ENCODE data around the gene RAB40B.
A peak's percentile ranks its signal among the peaks of the same experiment; 100 is the strongest.

Gene RAB40B

GRCh38 chr17:82716203-82717010, 17.9 kb upstream of the RAB40B start, which contains the start of gene FN3KRP:
Gene FN3KRP (plus strand): TSS chr17:82716706. CDS start chr17:82716756, 50 bp downstream.
- peak; percentile 79 for DNase-seq (ENCODE audit: low read depth)

- DNase-seq (ENCODE audit: low read depth) = no peak
These were observed 14.7 kb upstream of the RAB40B start for GRCh38 chr17:82713071-82713723.

GRCh38 chr17:82710499-82711232, 12.2 kb upstream of the RAB40B start:
- no peak for DNase-seq (ENCODE audit: low read depth)

DNA sequence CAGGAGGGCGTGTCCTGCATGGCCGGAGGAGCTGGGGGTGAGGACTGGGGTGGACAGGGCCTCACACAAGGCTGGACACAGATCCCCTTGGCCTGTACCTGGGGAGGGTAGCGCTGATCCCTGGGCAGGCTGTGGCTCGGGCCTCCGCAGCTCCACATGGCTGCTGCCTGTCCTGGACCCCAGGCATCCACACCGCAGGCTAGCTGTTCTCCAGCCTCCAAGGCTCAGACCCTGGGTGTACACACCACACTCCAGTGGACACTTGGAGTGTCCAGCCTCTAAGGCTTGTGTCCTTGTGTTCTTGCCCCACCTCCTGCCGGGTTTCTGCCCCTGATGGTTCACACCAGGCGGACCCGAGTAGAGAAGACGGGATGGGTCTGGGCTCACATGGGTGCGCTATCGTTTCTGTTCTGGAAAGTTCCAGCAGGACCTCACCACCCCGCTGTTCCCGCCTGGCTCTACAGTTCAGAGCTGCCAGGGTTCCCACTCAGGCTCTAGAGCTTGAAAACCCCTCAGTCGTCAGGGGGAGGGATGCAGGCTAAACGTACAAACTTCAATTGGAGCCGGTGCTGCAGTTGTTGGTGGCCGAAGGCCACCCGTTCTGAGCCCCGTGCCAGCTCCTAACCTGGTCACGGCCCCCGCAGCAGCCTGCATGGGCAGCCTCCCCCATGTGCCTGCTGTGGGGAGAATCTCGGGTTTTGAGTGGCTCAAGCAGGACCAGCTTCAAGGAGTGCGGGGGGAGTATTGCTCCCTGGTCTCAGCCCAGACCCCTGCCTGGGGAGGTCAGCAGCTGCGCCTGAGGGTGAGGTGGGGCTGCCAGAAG, 11.4 kb upstream of the RAB40B start:
- no peak for DNase-seq (ENCODE audit: low read depth)

DNA sequence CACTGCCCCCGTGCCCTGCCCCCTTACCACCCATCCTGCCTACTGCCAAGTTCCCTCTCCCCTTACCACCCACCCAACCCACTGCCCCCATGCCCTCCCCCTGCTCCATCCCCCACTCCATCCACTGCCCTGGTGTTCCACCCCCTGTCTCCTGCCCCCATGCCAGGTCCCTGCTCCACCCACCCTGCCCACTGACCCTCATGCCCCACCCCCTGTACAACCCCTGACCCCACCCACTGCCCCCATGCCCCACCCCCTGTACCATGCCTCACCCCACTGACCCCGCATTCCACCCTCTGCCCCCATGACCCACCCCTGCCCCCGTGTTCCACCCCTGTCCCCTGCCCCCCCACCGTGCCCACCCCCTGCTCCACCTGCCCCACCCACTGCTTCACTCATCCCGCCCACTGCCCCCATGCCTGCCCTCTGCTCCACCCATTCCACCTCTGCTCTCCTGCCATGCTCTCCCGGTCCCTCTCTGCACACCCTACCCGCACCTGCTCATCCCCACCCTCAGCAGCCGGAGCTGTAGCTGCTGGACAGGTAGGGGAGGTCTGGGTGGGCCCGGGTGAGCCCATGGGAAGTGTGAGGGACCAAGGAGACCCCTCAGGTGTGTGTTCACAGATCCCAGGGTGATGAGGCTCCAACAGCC, 10.7 kb upstream of the RAB40B start:
- DNase-seq (ENCODE audit: low read depth) = no peak

- no peak for DNase-seq (ENCODE audit: low read depth)
These were observed 7.3 kb upstream of the RAB40B start for GRCh38 chr17:82705756-82706155.

DNA sequence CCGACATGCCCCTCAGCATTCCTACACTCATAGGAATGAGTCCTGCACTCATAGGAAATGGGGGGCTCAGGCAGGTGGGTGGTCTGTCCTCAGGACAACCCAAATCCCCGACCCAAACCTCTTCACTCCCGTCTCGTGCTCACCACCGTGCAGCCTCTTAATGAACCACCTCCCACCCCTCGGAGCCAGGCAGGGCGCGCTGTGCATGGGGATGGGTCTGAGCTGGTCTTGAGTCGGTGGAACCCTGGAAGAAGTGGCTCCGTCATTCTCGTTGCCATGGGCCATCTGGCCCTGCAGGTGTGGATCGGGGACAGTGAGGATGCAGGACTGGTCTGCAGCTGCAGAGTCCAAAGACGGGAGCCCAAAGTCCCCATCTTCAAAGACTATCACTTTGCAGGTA, 6.4 kb upstream of the RAB40B start:
- no peak for DNase-seq (ENCODE audit: low read depth)

GRCh38 chr17:82703935-82704865, 5.7 kb upstream of the RAB40B start:
- no peak for DNase-seq (ENCODE audit: low read depth)

- no peak for DNase-seq (ENCODE audit: low read depth)
These were observed 4.7 kb upstream of the RAB40B start for GRCh38 chr17:82703036-82703745.

DNA sequence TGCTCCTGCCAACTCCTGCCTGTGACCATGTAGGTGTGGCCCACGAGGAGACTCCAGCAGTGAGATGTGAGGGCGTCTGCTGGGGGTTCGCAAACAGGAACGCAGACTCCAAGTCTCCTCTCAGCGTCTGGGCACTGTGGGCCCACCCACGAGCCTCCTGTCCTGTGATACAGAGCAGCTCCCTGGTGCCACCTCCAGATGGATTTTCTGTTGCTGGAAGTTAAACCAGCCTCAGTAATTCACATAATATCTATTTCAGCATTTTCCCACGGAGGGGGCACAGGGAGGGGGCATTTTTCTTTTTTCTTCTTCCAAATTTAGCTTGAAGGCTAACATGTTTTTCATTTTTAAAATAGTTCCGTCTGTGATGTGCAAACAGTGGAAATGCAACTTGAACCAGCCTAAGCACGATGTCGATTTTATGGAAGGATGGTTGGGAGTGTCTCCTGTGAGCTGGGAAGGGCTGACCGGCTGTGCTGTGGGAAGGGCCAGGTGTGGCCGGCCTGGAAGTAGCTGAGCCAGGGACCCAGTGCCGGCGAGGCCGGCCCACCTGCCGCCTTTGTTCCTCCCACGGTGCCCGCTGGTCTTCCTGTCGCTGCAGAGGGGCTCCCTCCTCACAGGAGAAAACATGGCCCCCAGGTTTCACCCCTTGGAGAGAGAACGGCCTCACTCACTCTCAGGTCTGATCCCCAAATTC, 3.9 kb upstream of the RAB40B start:
- DNase-seq (ENCODE audit: low read depth) = no peak

- no peak for DNase-seq (ENCODE audit: low read depth)
These were observed 1.1 kb upstream of the RAB40B start for GRCh38 chr17:82699551-82699950.

DNA sequence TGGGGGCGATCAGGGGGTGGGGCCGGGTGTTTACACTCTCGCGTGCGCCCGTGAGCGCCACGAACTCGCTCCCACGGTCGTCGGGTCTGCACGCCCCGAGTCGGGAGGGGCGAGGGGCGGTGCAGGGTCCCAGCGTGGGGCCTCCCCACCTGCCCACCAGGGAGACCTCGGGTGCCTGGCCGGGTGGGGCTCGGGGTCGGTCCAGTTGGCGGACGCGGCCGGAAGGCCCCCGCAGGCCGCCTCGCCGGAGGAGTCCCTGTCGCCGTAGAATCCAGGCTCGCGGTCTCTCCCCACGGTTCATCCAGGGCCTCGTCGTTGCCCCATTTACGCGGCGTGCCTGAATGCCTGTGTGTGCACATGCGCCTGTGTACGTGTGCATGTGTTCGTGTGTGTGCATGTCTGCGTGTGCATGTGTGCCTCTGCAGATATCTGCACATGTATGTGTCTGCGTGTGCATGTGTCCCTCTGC, 510 bp upstream of the RAB40B start:
- no peak for DNase-seq (ENCODE audit: low read depth)

DNA sequence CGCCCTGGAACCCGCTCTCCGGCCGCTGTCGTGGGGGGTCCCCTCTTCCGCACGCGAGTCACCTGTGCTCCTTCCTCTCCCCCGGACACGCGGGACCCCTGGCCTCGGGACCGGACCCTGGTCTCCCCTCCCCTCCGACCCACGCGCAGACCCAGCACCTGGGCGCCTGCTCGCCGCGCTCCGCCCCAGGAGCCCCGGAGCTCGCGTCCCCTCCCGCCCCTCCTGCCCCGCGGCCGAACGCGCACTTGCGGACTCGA, 762 bp downstream of the RAB40B start:
- DNase-seq (ENCODE audit: low read depth) = no peak

- DNase-seq (ENCODE audit: low read depth) = no peak
These were observed 1.3 kb downstream of the RAB40B start for GRCh38 chr17:82696916-82697807.

- DNase-seq (ENCODE audit: low read depth) = no peak
These were observed 2.2 kb downstream of the RAB40B start for GRCh38 chr17:82696259-82696658.

- no peak for DNase-seq (ENCODE audit: low read depth)
These were observed 3.9 kb downstream of the RAB40B start for GRCh38 chr17:82694647-82695046.

DNA sequence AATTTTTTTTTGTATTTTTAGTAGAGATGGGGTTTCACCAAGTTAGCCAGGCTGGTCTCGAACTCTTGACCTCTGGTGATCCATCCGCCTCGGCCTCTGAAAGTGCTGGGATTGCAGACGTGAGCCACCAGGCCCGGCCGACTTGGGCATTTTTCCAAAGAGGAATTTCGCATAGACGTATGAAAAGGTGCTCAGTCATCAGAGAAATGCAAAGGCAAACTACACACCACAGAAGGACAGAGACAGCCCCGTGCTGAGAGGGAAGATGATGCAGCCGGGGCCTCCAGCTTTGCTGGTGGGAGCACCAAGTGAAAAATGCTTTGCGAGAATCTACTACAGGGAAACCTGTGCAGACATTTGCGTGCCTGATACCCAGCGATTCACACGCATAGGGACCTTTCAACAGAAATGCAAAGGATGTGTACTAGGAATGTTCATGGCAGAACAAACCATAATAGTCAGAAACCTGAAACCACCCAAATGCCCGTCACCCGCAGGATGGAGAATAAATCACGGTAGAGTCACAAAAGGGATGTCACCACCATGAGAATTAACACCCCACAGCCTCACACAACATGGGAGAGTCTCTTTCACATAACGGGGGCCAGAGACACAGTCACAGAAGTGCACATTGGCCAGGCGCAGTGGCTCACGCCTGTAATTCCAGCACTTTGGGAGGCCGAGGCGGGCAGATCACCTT, 5.2 kb downstream of the RAB40B start:
- no peak for DNase-seq (ENCODE audit: low read depth)

GRCh38 chr17:82692268-82692667, 6.2 kb downstream of the RAB40B start:
- DNase-seq (ENCODE audit: low read depth) = no peak
